ENCODE measurements around the gene PRKAR2A. TPM values are rescaled to one million over a fixed set of nuclear protein-coding genes. Genes with fewer than 3 reads are reported as not detected.

The PRKAR2A gene
- total and polyA plus RNA-seq, 2 experiments from 2014 or later = 13.5 to 30.2 TPM

- H3K9me3 Mint-ChIP-seq = no peaks in the 10 kb centered on the region
- H4K20me1 ChIP-seq (replicated peaks; ENCODE audit: insufficient read depth) = peaks cover 3% of the 10 kb centered on the region
- DNase-seq (ENCODE audit: low spot score) = no peak
- no peak overlapping the region for H3K4me3 Mint-ChIP-seq
- no peak overlapping the region for H3K27ac ChIP-seq (ENCODE audit: low read depth)
- no peaks in the 10 kb centered on the region for H3K36me3 ChIP-seq (ENCODE audit: insufficient read depth)
- H3K27me3 Mint-ChIP-seq (ENCODE audit: insufficient read depth, low read depth, poor library complexity) = peaks cover 1% of the 10 kb centered on the region
- TF ChIP-seq CTCF (conservative IDR thresholded peaks at IDR 0.05; ENCODE audit: low read depth in 2 of 2) (no peak), CREB1 (CRISPR knock-in tag; IDR thresholded peaks at IDR 0.05; ENCODE audit: low read depth) (no peak), ZNF331 (CRISPR knock-in tag; IDR thresholded peaks at IDR 0.05; ENCODE audit: low read depth) (no peak), EZH2phosphoT487 (IDR thresholded peaks at IDR 0.05; ENCODE audit: unreplicated experiment) (no peak), ZNF114 (CRISPR knock-in tag; IDR thresholded peaks at IDR 0.05) (no peak), EZH2 (IDR thresholded peaks at IDR 0.05; ENCODE audit: low read depth, unreplicated experiment) (no peak), JUNB (IDR thresholded peaks at IDR 0.05; ENCODE audit: unreplicated experiment) (no peak), ZNF462 (CRISPR knock-in tag; IDR thresholded peaks at IDR 0.05) (no peak), ETS1 (IDR thresholded peaks at IDR 0.05) (no peak), NANOG (IDR thresholded peaks at IDR 0.05; ENCODE audit: borderline replicate concordance) (no peak), POLR2AphosphoS5 (IDR thresholded peaks at IDR 0.05; ENCODE audit: low read depth) (no peak)
- TF ChIP-seq, protein P1, sequence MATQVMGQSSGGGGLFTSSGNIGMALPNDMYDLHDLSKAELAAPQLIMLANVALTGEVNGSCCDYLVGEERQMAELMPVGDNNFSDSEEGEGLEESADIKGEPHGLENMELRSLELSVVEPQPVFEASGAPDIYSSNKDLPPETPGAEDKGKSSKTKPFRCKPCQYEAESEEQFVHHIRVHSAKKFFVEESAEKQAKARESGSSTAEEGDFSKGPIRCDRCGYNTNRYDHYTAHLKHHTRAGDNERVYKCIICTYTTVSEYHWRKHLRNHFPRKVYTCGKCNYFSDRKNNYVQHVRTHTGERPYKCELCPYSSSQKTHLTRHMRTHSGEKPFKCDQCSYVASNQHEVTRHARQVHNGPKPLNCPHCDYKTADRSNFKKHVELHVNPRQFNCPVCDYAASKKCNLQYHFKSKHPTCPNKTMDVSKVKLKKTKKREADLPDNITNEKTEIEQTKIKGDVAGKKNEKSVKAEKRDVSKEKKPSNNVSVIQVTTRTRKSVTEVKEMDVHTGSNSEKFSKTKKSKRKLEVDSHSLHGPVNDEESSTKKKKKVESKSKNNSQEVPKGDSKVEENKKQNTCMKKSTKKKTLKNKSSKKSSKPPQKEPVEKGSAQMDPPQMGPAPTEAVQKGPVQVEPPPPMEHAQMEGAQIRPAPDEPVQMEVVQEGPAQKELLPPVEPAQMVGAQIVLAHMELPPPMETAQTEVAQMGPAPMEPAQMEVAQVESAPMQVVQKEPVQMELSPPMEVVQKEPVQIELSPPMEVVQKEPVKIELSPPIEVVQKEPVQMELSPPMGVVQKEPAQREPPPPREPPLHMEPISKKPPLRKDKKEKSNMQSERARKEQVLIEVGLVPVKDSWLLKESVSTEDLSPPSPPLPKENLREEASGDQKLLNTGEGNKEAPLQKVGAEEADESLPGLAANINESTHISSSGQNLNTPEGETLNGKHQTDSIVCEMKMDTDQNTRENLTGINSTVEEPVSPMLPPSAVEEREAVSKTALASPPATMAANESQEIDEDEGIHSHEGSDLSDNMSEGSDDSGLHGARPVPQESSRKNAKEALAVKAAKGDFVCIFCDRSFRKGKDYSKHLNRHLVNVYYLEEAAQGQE (IDR thresholded peaks at IDR 0.05; ENCODE audit: unreplicated experiment) = no peak
- H3K4me1 ChIP-seq (ENCODE audit: insufficient read depth) = peaks cover 3% of the 10 kb centered on the region; the same call in 1 of the 2 replicates
- H3K27me3 ChIP-seq (ENCODE audit: insufficient read depth) = no peaks in the 10 kb centered on the region
- no peak overlapping the region for H2AFZ ChIP-seq
- H3K27ac Mint-ChIP-seq = no peak overlapping the region
- no peaks in the 10 kb centered on the region for H3F3A ChIP-seq (replicated peaks; ENCODE audit: low read depth)
- no peaks in the 10 kb centered on the region for H3K36me3 Mint-ChIP-seq (ENCODE audit: low read depth)
- H3K79me2 ChIP-seq (replicated peaks; ENCODE audit: insufficient read depth) = no peaks in the 10 kb centered on the region; the same call in 1 of the 2 replicates
- H3K9me2 ChIP-seq (ENCODE audit: insufficient read depth) = no peaks in the 10 kb centered on the region
- no peak overlapping the region for H3K4me2 ChIP-seq
- no peak for ATAC-seq
- peaks cover 17% of the 10 kb centered on the region; the same call in 2 of the 3 replicates for H3K4me1 Mint-ChIP-seq
- no peak overlapping the region for H3K4me3 ChIP-seq
These were observed 26.9 kb downstream of the PRKAR2A start for GRCh38 chr3:48820612-48821324.
